ENCODE measurements around the gene C2orf72. TPM values are rescaled to one million over a fixed set of nuclear protein-coding genes. Genes with fewer than 3 reads are reported as not detected.

Gene C2orf72
- polyA plus RNA-seq, 3 donors: not detected

DNA sequence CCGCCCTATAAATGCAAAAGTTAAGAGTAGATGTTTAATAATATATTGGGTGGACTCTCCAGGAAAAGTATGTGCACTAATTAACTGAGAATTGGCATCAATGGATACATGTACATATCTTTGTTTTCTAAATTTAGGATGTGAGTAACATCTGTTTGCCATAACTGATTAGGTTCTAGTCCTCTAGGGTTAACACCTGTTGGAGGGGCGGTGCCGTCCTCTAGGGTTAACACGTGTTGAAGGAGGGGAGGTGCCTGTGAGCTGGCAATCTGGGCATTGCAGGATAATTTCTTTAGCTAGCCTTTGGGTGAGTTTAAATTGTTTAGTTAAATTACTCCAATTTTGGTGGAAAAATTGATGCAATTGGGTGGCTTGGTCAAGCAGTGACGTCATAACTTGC is 56.6 kb downstream of the C2orf72 start:
- H3K4me1 ChIP-seq (ENCODE audit: control insufficient read depth in 1 of 2, insufficient read depth in 2 of 2, low read length in 2 of 2): no peaks in the 10 kb centered on the region
- Mint-ChIP-seq H3K36me3 (peaks cover 85 to 96% of the 10 kb centered on the region in 2 donors), H3K27me3 (ENCODE audit: low read depth in 3 of 3) (no peaks in the 10 kb centered on the region), H3K9me3 (peaks cover 9 to 17% (median 11%) of the 10 kb centered on the region in 7 donors), H3K4me1 (no peaks in the 10 kb centered on the region), H3K27ac (no peak overlapping the region), H3K4me3 (no peak overlapping the region)
- no peaks in the 10 kb centered on the region for H3K79me2 ChIP-seq (ENCODE audit: insufficient read depth, low read length)
- peaks cover 55 to 98% of the 10 kb centered on the region in 2 donors for H3K36me3 ChIP-seq (replicated peaks in 1 of 2; ENCODE audit: control insufficient read depth in 1 of 2, insufficient read depth in 2 of 2, low read length in 2 of 2)
- no peaks in the 10 kb centered on the region for H4K20me1 ChIP-seq (ENCODE audit: insufficient read depth, low read length)
- TF ChIP-seq, protein P1, sequence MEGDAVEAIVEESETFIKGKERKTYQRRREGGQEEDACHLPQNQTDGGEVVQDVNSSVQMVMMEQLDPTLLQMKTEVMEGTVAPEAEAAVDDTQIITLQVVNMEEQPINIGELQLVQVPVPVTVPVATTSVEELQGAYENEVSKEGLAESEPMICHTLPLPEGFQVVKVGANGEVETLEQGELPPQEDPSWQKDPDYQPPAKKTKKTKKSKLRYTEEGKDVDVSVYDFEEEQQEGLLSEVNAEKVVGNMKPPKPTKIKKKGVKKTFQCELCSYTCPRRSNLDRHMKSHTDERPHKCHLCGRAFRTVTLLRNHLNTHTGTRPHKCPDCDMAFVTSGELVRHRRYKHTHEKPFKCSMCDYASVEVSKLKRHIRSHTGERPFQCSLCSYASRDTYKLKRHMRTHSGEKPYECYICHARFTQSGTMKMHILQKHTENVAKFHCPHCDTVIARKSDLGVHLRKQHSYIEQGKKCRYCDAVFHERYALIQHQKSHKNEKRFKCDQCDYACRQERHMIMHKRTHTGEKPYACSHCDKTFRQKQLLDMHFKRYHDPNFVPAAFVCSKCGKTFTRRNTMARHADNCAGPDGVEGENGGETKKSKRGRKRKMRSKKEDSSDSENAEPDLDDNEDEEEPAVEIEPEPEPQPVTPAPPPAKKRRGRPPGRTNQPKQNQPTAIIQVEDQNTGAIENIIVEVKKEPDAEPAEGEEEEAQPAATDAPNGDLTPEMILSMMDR (IDR thresholded peaks at IDR 0.05): no peak
- peaks cover 4% of the 10 kb centered on the region in 2 donors for H3K9me3 ChIP-seq (replicated peaks in 1 of 2; ENCODE audit: control insufficient read depth in 1 of 2, insufficient read depth in 1 of 2, low read length in 2 of 2)
- no peaks in the 10 kb centered on the region for H3K27me3 ChIP-seq (ENCODE audit: control insufficient read depth in 2 of 2, insufficient read depth in 2 of 2, low read length in 2 of 2)
- no peak for DNase-seq
- no peak overlapping the region for H3K4me3 ChIP-seq (replicated peaks in 1 of 3; ENCODE audit: low read depth in 2 of 3, low read length in 3 of 3)
- no peak overlapping the region for H3K4me2 ChIP-seq (replicated peaks; ENCODE audit: extremely low read depth, low read length, poor library complexity, severe bottlenecking)
- no peak overlapping the region for H3K27ac ChIP-seq (ENCODE audit: low read depth in 1 of 2, low read length in 2 of 2)
- H2AFZ ChIP-seq (ENCODE audit: insufficient read depth, low read depth, low read length, poor library complexity, severe bottlenecking): no peak overlapping the region
- H3K9ac ChIP-seq (ENCODE audit: insufficient read depth, low read length, poor library complexity, severe bottlenecking): no peak overlapping the region
- WGBS (ENCODE audit: insufficient coverage): 100% methylated on average over 4 of the region's 5 CpGs
- intact Hi-C loops (cut with micrococcal nuclease): no loop called here

GRCh38 chr2:231094736-231095346 is 57.5 kb downstream of the C2orf72 start:
- Histone ChIP-seq H2AFZ (ENCODE audit: insufficient read depth, low read depth, low read length, poor library complexity, severe bottlenecking) (no peak overlapping the region), H3K27me3 (ENCODE audit: control insufficient read depth in 2 of 2, insufficient read depth in 2 of 2, low read length in 2 of 2) (no peaks in the 10 kb centered on the region), H3K4me1 (ENCODE audit: control insufficient read depth in 1 of 2, insufficient read depth in 2 of 2, low read length in 2 of 2) (no peaks in the 10 kb centered on the region), H3K4me2 (replicated peaks; ENCODE audit: extremely low read depth, low read length, poor library complexity, severe bottlenecking) (no peak overlapping the region), H4K20me1 (ENCODE audit: insufficient read depth, low read length) (no peaks in the 10 kb centered on the region), H3K27ac (ENCODE audit: low read depth in 1 of 2, low read length in 2 of 2) (no peak overlapping the region), H3K79me2 (ENCODE audit: insufficient read depth, low read length) (no peaks in the 10 kb centered on the region), H3K9ac (ENCODE audit: insufficient read depth, low read length, poor library complexity, severe bottlenecking) (no peak overlapping the region), H3K4me3 (replicated peaks in 1 of 3; ENCODE audit: low read depth in 2 of 3, low read length in 3 of 3) (no peak overlapping the region), H3K36me3 (replicated peaks in 1 of 2; ENCODE audit: control insufficient read depth in 1 of 2, insufficient read depth in 2 of 2, low read length in 2 of 2) (peaks cover 57 to 100% of the 10 kb centered on the region in 2 donors), H3K9me3 (replicated peaks in 1 of 2; ENCODE audit: control insufficient read depth in 1 of 2, insufficient read depth in 1 of 2, low read length in 2 of 2) (peaks cover 12 to 13% of the 10 kb centered on the region in 2 donors)
- peaks cover 0 to 2% (median 0%) of the 10 kb centered on the region in 3 donors for H3K27me3 Mint-ChIP-seq (ENCODE audit: low read depth in 3 of 3)
- intact Hi-C loops (cut with micrococcal nuclease): no loop called here
- H3K27ac Mint-ChIP-seq: no peak overlapping the region
- H3K36me3 Mint-ChIP-seq: peaks cover 87 to 96% of the 10 kb centered on the region in 2 donors
- TF ChIP-seq, protein P1 (IDR thresholded peaks at IDR 0.05): no peak
- 100% methylated on average over 1 of the region's 4 CpGs for whole genome bisulfite sequencing (ENCODE audit: insufficient coverage)
- DNase-seq: no peak
- peaks cover 16 to 24% (median 20%) of the 10 kb centered on the region in 7 donors for H3K9me3 Mint-ChIP-seq
- no peaks in the 10 kb centered on the region for H3K4me1 Mint-ChIP-seq
- H3K4me3 Mint-ChIP-seq: no peak overlapping the region

Other genes with a start within 250 kb of the C2orf72 start
- 1 to 10 TPM; 1.4 to 3.2 (median 2.9) TPM for gene ITM2C, start 172.6 kb upstream of the C2orf72 start, polyA plus RNA-seq
- under 1 TPM in 2 of 3 donors, not detected in 1; 0.11 to 0.12 TPM for gene GPR55, start 112.3 kb upstream of the C2orf72 start, polyA plus RNA-seq
- gene SPATA3, start 41.4 kb upstream of the C2orf72 start, polyA plus RNA-seq: not detected
- 10 to 100 TPM; 23.5 to 53.9 (median 37.7) TPM for gene PSMD1, start 19.3 kb downstream of the C2orf72 start, polyA plus RNA-seq
- not detected for gene HTR2B, start 87.5 kb downstream of the C2orf72 start, polyA plus RNA-seq
- under 1 TPM in 2 of 3 donors, not detected in 1; 0.07 to 0.27 TPM for gene ARMC9, start 161.1 kb downstream of the C2orf72 start, polyA plus RNA-seq